Thyroid gland (tissue), 4 donors: ENCODE measurements around the gene APBB1IP. TPM values are rescaled to one million over a fixed set of nuclear protein-coding genes. Genes with fewer than 3 reads are reported as not detected.

ENCODE experiments used
- DNase-seq, 2 donors: peaks; one replicate each; pipeline ENCODE4 v3.0.0-alpha.2; 2019
- H3K27ac ChIP-seq, 3 donors: fragments of 200-600 bp; sonication (generic); 1 replicate in 2 of 3; 2 replicates in 1 of 3; pipeline ENCODE4 v1.5.1; 2016 to 2019; ENCODE audit warnings: mild to moderate bottlenecking in 1 of 3, moderate library complexity in 1 of 3
- H3K27me3 ChIP-seq: fragments of 200-600 bp; sonication (generic); one replicate; pipeline ENCODE4 v1.5.1; 2019
- H3K36me3 ChIP-seq, 2 donors: fragments of 200-600 bp; sonication (generic); one replicate each; pipeline ENCODE4 v1.5.1; 2016 to 2019
- H3K4me1 ChIP-seq, 2 donors: fragments of 200-600 bp; sonication (generic); one replicate each; pipeline ENCODE4 v1.5.1; 2017 to 2019
- H3K4me3 ChIP-seq, 3 donors: fragments of 200-600 bp; sonication (generic); replicated peaks in 1 of 3; 1 replicate in 2 of 3; 2 replicates in 1 of 3; pipeline ENCODE4 v1.5.1; 2016; ENCODE audit warnings: mild to moderate bottlenecking in 1 of 3
- H3K9me3 ChIP-seq: fragments of 200-600 bp; sonication (generic); one replicate; pipeline ENCODE4 v1.5.1; 2017
- CTCF ChIP-seq, 6 experiments: fragments of 200-600 bp in 3 of 6; fragments of 450-650 bp in 3 of 6; sonication (generic) in 3 of 6; IDR thresholded peaks; one replicate each; pipeline ENCODE4 v1.5.1; 2016 to 2019; ENCODE audit warnings: antibody characterized with exemption in 6 of 6, mild to moderate bottlenecking in 2 of 6, inconsistent platforms in 1 of 6, moderate library complexity in 1 of 6
- POLR2A ChIP-seq, 2 donors: fragments of 450-650 bp; IDR thresholded peaks; one replicate each; pipeline ENCODE4 v1.6.1; 2017; ENCODE audit warnings: antibody characterized with exemption in 2 of 2, mild to moderate bottlenecking in 2 of 2, moderate library complexity in 1 of 2
- WGBS, 2 donors: methylation state at CpG; one replicate each; pipeline ENCODE4 v1.1.5; 2017; 5-methylcytosine and 5-hydroxymethylcytosine counted together
- intact Hi-C: fragments of 100-400 bp; cut with DNase I; formaldehyde crosslinking; loops from one replicate; pipeline ENCODE4 v1.15.1; 2023
- total RNA-seq, 4 donors: library from RNA; depleted of rRNA; stranded (reverse); fragments of >200 nt; gene quantifications; one replicate each; pipeline ENCODE4 v1.2.3, GENCODE V29; 2016

Gene APBB1IP
- total RNA-seq, 4 donors from 2014 or later = 1.5 to 4.3 (median 2.2) TPM

DNA sequence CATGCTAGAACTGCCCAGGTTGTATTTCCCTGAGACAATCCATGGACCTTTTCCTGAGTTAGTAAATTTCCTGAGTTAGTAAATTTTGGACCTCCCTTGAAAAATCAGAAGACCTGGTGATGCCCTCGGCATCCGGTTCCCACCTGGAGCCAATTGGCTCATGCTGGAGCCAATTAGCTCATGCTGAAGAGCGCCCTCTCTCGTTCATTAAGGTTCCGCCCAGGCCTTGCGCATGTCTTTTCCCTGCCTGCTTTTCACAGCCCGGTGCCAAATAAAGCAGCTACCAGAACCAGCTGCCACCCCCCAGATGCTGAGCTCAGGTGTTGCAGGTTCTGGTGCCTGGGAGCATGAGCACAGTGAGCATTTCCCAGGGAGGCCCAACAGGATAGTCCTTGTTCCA lies 96.2 kb downstream of the APBB1IP start:
- TF ChIP-seq CTCF (IDR thresholded peaks at IDR 0.05) (no peak), POLR2A (IDR thresholded peaks at IDR 0.05) (no peak)
- no peak for DNase-seq
- Histone ChIP-seq H3K4me3 (no peak overlapping the region), H3K9me3 (no peaks in the 10 kb centered on the region), H3K4me1 (no peaks in the 10 kb centered on the region), H3K27ac (no peak overlapping the region), H3K36me3 (no peaks in the 10 kb centered on the region), H3K27me3 (no peaks in the 10 kb centered on the region)
- 72 to 77% methylated on average over 7 of the region's 7 CpGs for WGBS, 2 donors
- intact Hi-C loops = no loop called here

- intact Hi-C loops = no loop called here
- no peaks in the 10 kb centered on the region for H3K4me1 ChIP-seq
- H3K27me3 ChIP-seq = no peaks in the 10 kb centered on the region
- no peaks in the 10 kb centered on the region for H3K36me3 ChIP-seq
- H3K27ac ChIP-seq = no peak overlapping the region
- no peak for DNase-seq
- H3K9me3 ChIP-seq = no peaks in the 10 kb centered on the region
- TF ChIP-seq CTCF (IDR thresholded peaks at IDR 0.05) = no peak
- no peak for TF ChIP-seq POLR2A (IDR thresholded peaks at IDR 0.05)
- WGBS, 2 donors = 38 to 40% methylated on average over 5 of the region's 5 CpGs
- H3K4me3 ChIP-seq = no peak overlapping the region
Observed at GRCh38 chr10:26540601-26541000, 102.5 kb downstream of the APBB1IP start.

- no peaks in the 10 kb centered on the region for H3K4me1 ChIP-seq
- no peak for DNase-seq
- no peak overlapping the region for H3K27ac ChIP-seq
- 87 to 90% methylated on average over 7 of the region's 7 CpGs for WGBS, 2 donors
- TF ChIP-seq POLR2A (IDR thresholded peaks at IDR 0.05) = no peak
- no peak for TF ChIP-seq CTCF (IDR thresholded peaks at IDR 0.05)
- H3K27me3 ChIP-seq = no peaks in the 10 kb centered on the region
- H3K4me3 ChIP-seq = no peak overlapping the region
- H3K9me3 ChIP-seq = no peaks in the 10 kb centered on the region
- H3K36me3 ChIP-seq = no peaks in the 10 kb centered on the region
- intact Hi-C loops = no loop called here
Observed at GRCh38 chr10:26543567-26544306, 105.6 kb downstream of the APBB1IP start.

GRCh38 chr10:26544932-26545331 lies 106.8 kb downstream of the APBB1IP start:
- no peaks in the 10 kb centered on the region for H3K4me1 ChIP-seq
- intact Hi-C loops = no loop called here
- H3K27ac ChIP-seq = no peak overlapping the region
- no peak for DNase-seq
- TF ChIP-seq CTCF (IDR thresholded peaks at IDR 0.05) = no peak
- no peak for TF ChIP-seq POLR2A (IDR thresholded peaks at IDR 0.05)
- H3K9me3 ChIP-seq = no peaks in the 10 kb centered on the region
- H3K4me3 ChIP-seq = no peak overlapping the region
- H3K27me3 ChIP-seq = no peaks in the 10 kb centered on the region
- H3K36me3 ChIP-seq = no peaks in the 10 kb centered on the region

DNA sequence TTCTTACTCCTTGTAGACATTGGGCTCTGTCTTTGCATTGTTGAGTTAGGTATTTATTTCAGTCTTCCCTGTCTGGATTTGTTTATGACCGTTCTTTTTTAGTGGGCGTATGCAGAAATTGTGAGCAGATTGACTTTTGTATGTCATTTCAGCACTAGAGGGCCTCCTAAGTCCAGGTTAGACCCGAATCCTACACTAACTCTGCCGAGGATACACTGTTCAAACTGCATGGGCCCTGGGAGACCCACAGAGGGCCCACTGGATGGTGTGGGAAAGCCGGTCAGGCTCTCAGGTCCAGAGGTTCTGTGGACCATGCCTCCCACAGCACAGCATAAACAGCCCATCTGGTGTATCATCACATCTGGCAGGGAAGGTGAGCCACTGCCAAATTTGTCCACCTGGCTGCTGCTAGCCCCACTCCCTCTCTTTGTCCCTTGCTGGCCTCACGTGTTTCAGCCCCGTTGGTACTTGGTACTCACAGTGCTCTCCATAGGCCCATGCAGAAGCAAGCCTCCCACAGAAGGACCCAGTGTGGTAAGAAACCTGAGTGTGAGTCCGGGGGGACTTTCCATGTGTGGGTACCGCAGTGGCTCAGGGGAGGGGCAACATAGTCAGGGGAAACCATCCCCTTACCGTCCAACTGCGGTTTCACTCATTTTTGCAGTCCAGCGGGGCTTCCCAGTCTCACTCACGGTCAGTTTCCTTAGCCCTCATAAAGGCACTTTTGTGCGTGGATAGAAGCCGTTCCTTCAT lies 112.8 kb downstream of the APBB1IP start:
- Histone ChIP-seq H3K27ac (no peak overlapping the region), H3K9me3 (no peaks in the 10 kb centered on the region), H3K4me3 (no peak overlapping the region), H3K27me3 (no peaks in the 10 kb centered on the region), H3K36me3 (no peaks in the 10 kb centered on the region), H3K4me1 (peaks cover 0 to 1% of the 10 kb centered on the region in 2 donors)
- no peak for TF ChIP-seq CTCF (IDR thresholded peaks at IDR 0.05)
- 81 to 83% methylated on average over 14 to 15 of the region's 15 CpGs for WGBS, 2 donors
- intact Hi-C loops = no loop called here
- DNase-seq = no peak
